Measurements from ENCODE around the gene MMP25.

GRCh38 chr16:3101018-3101840 is 54.9 kb downstream of the MMP25 start:
- peak; percentile 17 to 62 (median 51) for TF ChIP-seq CTCF (IDR thresholded peaks at IDR 0.05)
- TF ChIP-seq POLR2A (IDR thresholded peaks at IDR 0.05): no peak
